ENCODE measurements around the gene ZNHIT6.
A peak's percentile ranks its signal among the peaks of the same experiment; 100 is the strongest.
"Not testable (repeated sequence)": the region's sequence is repeated elsewhere in the genome, so short reads cannot be mapped to it uniquely, and the experiment has no call there.

The ZNHIT6 gene

DNA sequence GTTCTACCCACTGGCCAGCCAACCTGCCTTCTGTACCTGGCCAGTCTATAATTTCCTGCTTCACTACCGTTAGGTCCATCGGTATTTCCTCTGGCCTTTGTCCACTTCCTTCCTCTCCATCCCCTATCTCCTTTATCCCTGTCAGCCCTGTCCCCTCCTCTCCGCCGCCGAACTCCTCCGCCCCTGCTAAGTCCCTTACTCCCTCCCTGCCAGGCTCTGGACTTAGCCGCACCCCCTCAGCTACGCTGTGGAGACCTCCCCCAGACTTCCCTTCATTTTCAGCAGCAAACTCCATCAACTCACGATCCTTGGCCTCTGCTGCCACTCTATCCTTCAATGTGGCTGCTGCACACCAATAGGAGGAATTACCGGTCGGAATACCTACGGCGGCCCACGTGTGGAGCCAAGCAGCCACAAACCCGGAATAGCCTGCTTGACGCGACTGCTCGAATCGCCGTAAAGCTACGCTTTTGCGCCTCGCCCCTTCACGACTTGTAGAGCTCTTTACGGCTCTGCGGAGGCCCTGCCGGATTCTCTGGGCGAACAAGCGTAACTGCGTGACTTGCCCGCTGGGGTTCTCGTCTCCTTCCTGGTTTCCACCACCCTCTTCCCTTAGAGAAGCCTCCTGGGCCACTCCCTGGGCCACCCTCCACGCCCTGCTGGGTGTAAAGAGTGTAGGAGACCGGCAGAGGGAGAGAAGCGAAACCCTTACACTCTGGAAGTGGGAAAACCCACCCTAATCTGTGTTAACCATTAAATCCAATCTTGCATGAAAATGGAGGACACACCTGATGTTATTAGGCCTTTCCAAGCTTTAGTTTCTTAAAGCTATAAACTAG, at the start of gene ZNHIT6:
Gene ZNHIT6 (minus strand): TSS at position 444 of the 839 bp plus-strand sequence. CDS start 149 bp downstream, at position 295.
- DNase-seq: peak; percentile 79

DNA sequence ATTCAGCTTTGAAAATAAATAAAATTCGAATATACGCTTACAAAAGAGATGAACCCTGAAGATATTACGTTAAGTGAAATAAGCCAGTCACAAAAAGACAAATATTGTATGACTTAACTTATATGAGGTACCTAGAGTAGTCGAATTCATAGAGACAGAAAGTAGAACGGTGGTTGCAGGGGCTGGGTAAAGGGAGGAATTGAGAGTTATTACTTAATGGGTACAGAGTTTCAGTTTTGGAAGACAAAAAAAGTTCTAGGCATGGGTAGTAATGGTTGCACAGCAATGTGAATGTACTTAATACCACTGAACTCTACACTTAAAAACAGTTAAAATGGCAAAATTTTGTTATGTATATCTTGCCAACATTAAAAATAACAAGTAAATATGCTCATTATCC, 48.6 kb upstream of the ZNHIT6 start:
- no peak for DNase-seq

DNA sequence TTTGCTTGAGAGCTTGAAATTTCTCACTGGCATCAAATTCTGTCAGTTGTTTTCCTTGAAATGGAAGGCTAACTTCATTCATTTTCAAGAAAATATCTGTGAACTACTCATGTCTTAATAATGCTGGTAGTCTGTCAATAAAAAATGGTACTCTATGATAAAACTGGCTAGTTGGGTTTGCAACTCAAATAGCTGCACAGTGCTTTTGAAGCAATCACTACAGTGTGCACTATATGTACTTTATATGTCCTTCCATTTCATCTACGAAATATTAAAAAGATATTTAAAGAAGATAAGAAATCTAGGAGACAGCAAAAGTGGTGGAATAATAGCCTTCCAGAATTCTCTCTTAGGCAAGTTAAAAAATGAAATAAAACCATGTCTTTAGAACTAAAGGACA, 39.9 kb upstream of the ZNHIT6 start:
- DNase-seq: no peak

GRCh38 chr1:85746777-85747176, 38.5 kb upstream of the ZNHIT6 start:
- no peak for DNase-seq

DNA sequence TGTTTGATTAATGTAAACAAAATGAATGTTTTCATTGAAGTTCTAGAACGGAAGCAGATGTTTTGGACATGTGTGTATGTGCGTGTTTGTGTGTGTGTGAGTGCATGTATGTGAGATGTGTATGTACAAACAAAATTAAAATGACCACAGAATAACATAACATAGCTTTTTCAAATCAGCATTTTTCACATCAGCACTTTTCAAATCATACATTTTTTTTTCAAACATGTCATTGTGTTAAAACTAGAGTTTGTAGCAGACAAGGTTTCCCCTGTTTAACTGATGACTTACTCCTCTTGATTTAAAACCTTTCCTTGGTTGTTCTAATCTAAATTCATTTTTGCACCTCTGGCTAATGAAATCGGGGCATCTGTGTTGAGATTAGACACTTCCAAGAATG, 35.6 kb upstream of the ZNHIT6 start:
- DNase-seq: no peak

DNA sequence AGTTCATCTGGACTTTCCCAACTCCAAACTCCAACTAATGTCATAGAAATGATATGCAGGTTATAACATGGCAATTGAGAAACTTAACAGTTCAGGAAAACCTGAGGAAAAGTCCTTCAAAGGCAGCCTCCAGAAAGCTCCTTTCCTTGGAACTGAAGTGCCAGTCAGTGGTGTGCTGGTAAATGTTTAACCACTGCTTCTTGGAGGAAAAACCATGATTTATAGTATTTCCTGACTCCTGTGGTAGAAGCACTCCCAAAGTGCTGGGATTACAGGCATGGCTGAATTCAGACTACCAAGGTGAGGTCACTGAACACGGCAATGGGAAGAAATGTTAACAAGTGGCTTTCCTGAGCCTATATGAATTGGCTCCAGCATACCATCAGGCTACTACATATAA, 26.7 kb upstream of the ZNHIT6 start:
- DNase-seq: no peak

- no peak for DNase-seq
Observed at GRCh38 chr1:85718678-85719340, 10.6 kb upstream of the ZNHIT6 start.

DNA sequence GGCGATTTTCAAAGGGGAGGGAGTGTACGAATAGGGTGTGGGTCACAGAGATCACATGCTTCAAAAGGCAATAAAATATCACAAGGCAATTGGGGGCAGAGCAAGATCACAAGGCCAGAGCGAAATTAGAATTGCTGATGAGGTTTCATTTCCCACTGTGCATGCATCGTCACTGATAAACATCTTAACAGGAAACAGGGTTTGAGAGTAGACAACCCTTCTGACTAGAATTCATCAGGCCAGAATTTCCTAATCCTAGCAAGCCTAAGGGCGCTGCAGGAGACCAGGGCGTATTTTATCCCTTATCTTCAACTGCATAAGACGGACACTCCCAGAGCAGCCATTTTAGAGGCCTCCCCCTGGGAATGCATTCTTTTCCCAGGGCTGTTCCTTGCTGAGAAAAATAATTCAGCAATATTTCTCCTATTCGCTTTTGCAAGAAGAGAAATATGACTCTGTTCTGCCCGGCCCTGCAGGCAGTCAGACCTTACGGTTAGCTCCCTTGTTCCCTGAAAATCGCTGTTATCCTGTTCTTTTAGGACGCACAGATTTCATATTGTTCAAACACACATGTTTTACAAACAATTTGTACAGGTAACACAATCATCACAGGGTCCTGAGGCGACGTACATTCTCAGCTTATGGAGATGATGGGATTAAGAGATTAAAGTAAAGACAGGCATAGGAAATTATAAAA, 6.3 kb upstream of the ZNHIT6 start:
- not testable (repeated sequence) for DNase-seq

- no peak for DNase-seq
Observed at GRCh38 chr1:85708829-85709227, 595 bp upstream of the ZNHIT6 start.

- no peak for DNase-seq
Observed at GRCh38 chr1:85707267-85707989, 805 bp downstream of the ZNHIT6 start.

DNA sequence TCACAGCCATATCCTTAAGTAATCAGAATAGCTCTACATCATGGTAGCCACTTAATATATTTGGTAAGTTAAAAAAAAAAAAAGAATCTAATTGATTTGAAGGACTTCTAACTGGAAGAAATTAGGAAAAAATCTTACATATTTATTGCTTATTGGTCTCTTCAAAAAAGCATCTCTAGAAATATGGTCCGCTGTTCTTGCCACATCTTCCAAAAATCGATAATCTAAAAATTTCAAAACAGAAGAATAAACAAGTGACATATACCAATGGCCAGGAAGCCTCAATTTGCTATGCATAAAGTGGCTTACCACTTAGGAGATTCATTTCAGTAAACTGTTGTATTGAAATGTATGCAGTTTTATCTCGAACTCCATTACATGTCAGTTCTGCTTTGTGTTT, 2.3 kb downstream of the ZNHIT6 start:
- DNase-seq: no peak

- no peak for DNase-seq
Observed at GRCh38 chr1:85700422-85700821, 7.8 kb downstream of the ZNHIT6 start.

GRCh38 chr1:85697895-85698294, 10.3 kb downstream of the ZNHIT6 start:
- no peak for DNase-seq

GRCh38 chr1:85692730-85693314, 15.4 kb downstream of the ZNHIT6 start:
- no peak for DNase-seq

DNA sequence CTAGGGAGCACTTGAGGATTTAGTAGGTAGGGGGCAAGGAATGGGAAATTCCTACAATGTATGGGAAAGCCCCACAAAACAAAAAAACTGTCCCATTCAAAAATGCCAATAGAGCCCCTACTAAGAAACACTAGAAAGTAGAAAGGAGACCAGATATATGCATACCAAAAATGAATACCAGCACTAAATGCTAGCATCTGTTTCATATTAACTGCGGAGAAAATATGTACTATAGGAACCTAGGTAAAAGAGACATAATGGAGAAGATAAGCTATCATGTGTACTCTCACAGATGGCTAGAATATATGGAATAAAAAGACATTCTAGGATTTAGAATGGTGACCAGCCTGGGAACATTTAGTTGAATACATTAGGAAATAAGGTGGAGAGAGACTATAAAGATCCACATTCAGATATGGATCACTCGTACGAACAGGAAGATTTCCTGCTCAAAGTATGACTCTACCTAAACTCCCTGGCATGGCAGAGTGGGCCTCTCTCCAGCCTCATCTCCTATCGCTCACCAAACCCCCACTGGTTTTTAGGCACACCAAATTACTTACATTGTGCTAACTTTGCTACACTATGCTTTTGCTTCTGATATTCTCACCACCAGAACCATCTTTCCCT, 18.3 kb downstream of the ZNHIT6 start:
- DNase-seq: no peak

DNA sequence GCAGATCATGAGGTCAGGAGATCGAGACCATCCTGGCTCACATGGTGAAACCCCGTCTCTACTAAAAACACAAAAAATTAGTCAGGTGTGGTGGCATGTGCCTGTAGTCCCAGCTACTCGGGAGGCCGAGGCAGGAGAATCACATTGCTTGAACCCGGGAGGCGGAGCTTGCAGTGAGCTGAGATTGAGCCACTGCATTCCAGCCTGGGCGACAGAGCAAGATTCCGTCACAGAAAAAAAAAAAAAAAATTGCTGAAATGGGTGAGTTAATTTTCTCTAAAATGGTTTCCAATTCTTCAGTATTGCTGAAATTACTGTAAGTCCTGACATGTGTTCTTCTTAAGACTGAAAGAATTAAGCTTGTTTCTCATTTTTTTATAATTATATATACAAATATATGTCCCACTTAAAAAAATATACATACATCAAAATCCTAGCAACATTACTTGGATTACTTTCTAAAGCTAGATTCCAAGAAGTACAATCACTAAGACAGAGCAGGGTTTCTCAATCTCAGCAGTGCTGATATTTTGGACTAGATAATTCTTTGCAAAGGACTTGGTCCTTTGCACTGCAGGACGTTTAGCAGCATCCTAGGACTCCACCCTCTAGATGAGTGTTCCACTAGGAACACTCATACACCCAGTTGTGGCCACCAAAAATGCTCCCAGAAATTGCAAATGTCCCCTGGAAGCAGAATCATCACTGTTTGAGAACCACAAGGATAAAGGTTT, 24.8 kb downstream of the ZNHIT6 start:
- no peak for DNase-seq

- DNase-seq: no peak
Observed at GRCh38 chr1:85681087-85681486, 27.1 kb downstream of the ZNHIT6 start.

DNA sequence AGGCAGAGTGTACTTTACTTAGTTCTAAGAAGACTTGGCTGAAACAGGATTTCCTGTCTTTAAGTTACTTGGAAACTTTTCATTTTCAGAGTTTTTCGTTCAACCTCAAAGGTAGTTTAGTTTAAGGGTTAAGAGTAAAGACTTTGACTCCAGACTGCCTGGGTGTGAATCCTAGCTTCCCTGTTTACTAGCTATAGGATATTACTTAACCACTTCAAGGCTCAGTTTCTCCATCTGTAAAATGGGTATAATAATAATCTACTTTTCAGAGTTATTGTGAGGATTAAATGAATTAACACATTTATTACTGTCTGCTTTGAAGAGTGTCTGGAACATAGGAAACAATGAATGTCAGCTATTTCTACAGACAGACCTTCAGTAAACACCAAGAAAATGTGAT, 30.0 kb downstream of the ZNHIT6 start:
- DNase-seq: no peak

GRCh38 chr1:85677656-85678055, 30.6 kb downstream of the ZNHIT6 start:
- DNase-seq: no peak

- DNase-seq: no peak
Observed at GRCh38 chr1:85672031-85672660, 36.1 kb downstream of the ZNHIT6 start.

DNA sequence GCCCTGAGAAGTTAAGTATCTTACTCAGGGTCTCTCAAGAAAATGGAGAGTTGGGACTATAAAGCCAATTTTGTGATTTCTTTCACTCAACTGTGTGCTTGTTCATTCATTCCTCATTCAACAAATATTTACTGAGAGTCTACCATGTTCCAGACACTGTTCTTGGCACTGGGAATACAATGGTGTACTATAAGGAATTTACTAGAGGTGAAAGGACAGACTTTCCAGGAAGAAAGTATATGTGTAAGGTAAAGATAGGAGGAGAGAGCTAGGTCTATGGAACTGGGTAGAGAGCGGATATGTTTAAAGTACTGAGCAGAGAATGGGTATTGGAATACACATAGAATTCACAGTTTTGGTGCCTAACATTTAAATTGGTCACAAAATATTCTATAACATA, 42.3 kb downstream of the ZNHIT6 start:
- DNase-seq: no peak
